GM21529 (cell line): ENCODE data around the gene UBE3A.

Source experiments
- ATAC-seq: cut with Tn5 transposase; IDR thresholded peaks from one replicate; pipeline ENCODE4 v1.9.1; 2021; ENCODE audit not compliant: unreplicated experiment

Gene UBE3A

GRCh38 chr15:25335279-25335678, 103.5 kb downstream of the UBE3A start:
- ATAC-seq, result no peak

GRCh38 chr15:25333049-25333448, 105.8 kb downstream of the UBE3A start:
- no peak for ATAC-seq

GRCh38 chr15:25332306-25332705, 106.5 kb downstream of the UBE3A start:
- no peak for ATAC-seq

- no peak for ATAC-seq
Measured at GRCh38 chr15:25331860-25332259, 107.0 kb downstream of the UBE3A start.

GRCh38 chr15:25331404-25331803, 107.4 kb downstream of the UBE3A start:
- no peak for ATAC-seq

GRCh38 chr15:25329696-25330095, 109.1 kb downstream of the UBE3A start:
- no peak for ATAC-seq

GRCh38 chr15:25327686-25328085, 111.1 kb downstream of the UBE3A start:
- ATAC-seq, result no peak

- ATAC-seq, result no peak
Measured at GRCh38 chr15:25325187-25325586, 113.6 kb downstream of the UBE3A start.

GRCh38 chr15:25323420-25323819, 115.4 kb downstream of the UBE3A start:
- no peak for ATAC-seq

- ATAC-seq, result no peak
Measured at GRCh38 chr15:25287823-25288222, 151.0 kb downstream of the UBE3A start.
